ENCODE results near the gene PPP2R2C.

GRCh38 chr4:6281436-6282313 lies 190.7 kb downstream of the PPP2R2C start:
- TF ChIP-seq EZH2 (IDR thresholded peaks at IDR 0.05; ENCODE audit: low read depth, unreplicated experiment) (no peak), CTCF (conservative IDR thresholded peaks at IDR 0.05; ENCODE audit: low read depth in 2 of 2) (no peak), EZH2phosphoT487 (IDR thresholded peaks at IDR 0.05; ENCODE audit: unreplicated experiment) (no peak), REST (IDR thresholded peaks at IDR 0.05; ENCODE audit: unreplicated experiment) (no peak), CREB1 (CRISPR knock-in tag; IDR thresholded peaks at IDR 0.05; ENCODE audit: low read depth) (no peak), ETS1 (IDR thresholded peaks at IDR 0.05) (no peak), POLR2AphosphoS5 (IDR thresholded peaks at IDR 0.05; ENCODE audit: low read depth) (no peak), JUNB (IDR thresholded peaks at IDR 0.05; ENCODE audit: unreplicated experiment) (no peak), NANOG (IDR thresholded peaks at IDR 0.05; ENCODE audit: borderline replicate concordance) (no peak), STAT1 (IDR thresholded peaks at IDR 0.05; ENCODE audit: unreplicated experiment) (no peak), ZNF462 (CRISPR knock-in tag; IDR thresholded peaks at IDR 0.05) (no peak), ZNF114 (CRISPR knock-in tag; IDR thresholded peaks at IDR 0.05) (no peak)

All from GM23338 (cell line).